ENCODE measurements around the gene SAXO1.

DNA sequence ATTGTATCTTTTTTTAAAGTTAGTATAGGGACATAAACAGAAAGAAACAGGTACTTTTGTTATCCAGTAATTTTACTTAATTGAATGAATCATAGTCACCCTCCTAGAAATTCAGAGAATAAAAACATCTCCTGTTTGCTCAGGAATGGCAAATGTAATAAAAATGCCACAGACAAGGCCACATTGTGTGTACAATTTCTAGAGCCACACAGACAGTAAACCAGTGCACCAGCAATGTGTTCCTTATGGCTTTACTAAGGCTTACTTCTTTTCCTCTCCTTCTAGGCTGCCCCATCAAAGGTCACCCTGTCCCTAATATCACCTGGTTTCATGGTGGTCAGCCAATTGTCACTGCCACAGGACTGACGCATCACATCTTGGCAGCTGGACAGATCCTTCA is 145.5 kb downstream of the SAXO1 start:
- no peak for TF ChIP-seq EZH2 (IDR thresholded peaks at IDR 0.05)
- no peak for TF ChIP-seq POLR2AphosphoS5 (IDR thresholded peaks at IDR 0.05; ENCODE audit: borderline replicate concordance, low read depth, low read length)
